ENCODE results near the gene SPATA20.

SPATA20 gene

GRCh38 chr17:50519141-50519834 is 27.7 kb upstream of the SPATA20 start:
- CTCF ChIA-PET = interaction anchor here (0.6 to 2.0 kb wide), 6 partner anchors 18 to 458 kb away, joined by 3 to 6 read pairs (median 4); partner anchors contain the start of gene RSAD1

GRCh38 chr17:50520483-50520882 is 26.5 kb upstream of the SPATA20 start:
- Histone ChIP-seq H3K9me3 (ENCODE audit: control insufficient read depth, insufficient read depth, low read depth, low read length) (no peaks in the 10 kb centered on the region), H3K27ac (ENCODE audit: extremely low read depth, low read depth, low read length) (no peak overlapping the region), H3K4me1 (ENCODE audit: control insufficient read depth, insufficient read depth, low read length) (no peaks in the 10 kb centered on the region), H3K36me3 (ENCODE audit: control insufficient read depth in 2 of 2, insufficient read depth in 1 of 2, low read length in 2 of 2) (no peaks in the 10 kb centered on the region), H3K4me3 (ENCODE audit: low read depth, low read length) (no peak overlapping the region)
- CTCF ChIA-PET = interaction anchor here (0.6 to 1.8 kb wide), 6 partner anchors 10 to 100 kb away, joined by 3 to 6 read pairs (median 4); partner anchors contain the start of gene RSAD1
- POLR2A ChIA-PET = no interaction called here
- TF ChIP-seq ZFHX2 (tag by site-specific recombination; conservative IDR thresholded peaks at IDR 0.05) = no peak
- TF ChIP-seq ZBTB11 (tag by site-specific recombination; conservative IDR thresholded peaks at IDR 0.05; ENCODE audit: low read depth) = no peak

More at GRCh38 chr17:50519141-50519834, 27.7 kb upstream of the SPATA20 start:
- no peaks in the 10 kb centered on the region for H3K4me1 ChIP-seq (ENCODE audit: control insufficient read depth, insufficient read depth, low read length)
- H3K9me3 ChIP-seq (ENCODE audit: control insufficient read depth, insufficient read depth, low read depth, low read length) = no peaks in the 10 kb centered on the region
- TF ChIP-seq ZNF366 (tag by site-specific recombination; conservative IDR thresholded peaks at IDR 0.05) (no peak), ZNF433 (tag by site-specific recombination; IDR thresholded peaks at IDR 0.05; ENCODE audit: low read depth) (no peak), ZNF768 (tag by site-specific recombination; IDR thresholded peaks at IDR 0.05) (no peak), ZSCAN5A (tag by site-specific recombination; IDR thresholded peaks at IDR 0.05) (no peak)
- H3K4me3 ChIP-seq (ENCODE audit: low read depth, low read length) = no peak overlapping the region
- H3K36me3 ChIP-seq (ENCODE audit: control insufficient read depth in 2 of 2, insufficient read depth in 1 of 2, low read length in 2 of 2) = no peaks in the 10 kb centered on the region
- POLR2A ChIA-PET = interaction anchor here (0.6 to 1.1 kb wide), 2 partner anchors 8 to 347 kb away, joined by 3 read pairs; partner anchors contain the start of gene TOB1
- no peak overlapping the region for H3K27ac ChIP-seq (ENCODE audit: extremely low read depth, low read depth, low read length)

- CTCF ChIA-PET = interaction anchor here (0.8 to 1.2 kb wide), 4 partner anchors 9 to 99 kb away, joined by 3 to 6 read pairs (median 4); no protein-coding TSS in a partner anchor
- no peak overlapping the region for H3K27ac ChIP-seq (ENCODE audit: extremely low read depth, low read depth, low read length)
- no peaks in the 10 kb centered on the region for H3K9me3 ChIP-seq (ENCODE audit: control insufficient read depth, insufficient read depth, low read depth, low read length)
- H3K4me1 ChIP-seq (ENCODE audit: control insufficient read depth, insufficient read depth, low read length) = no peaks in the 10 kb centered on the region
- no peaks in the 10 kb centered on the region for H3K36me3 ChIP-seq (ENCODE audit: control insufficient read depth in 2 of 2, insufficient read depth in 1 of 2, low read length in 2 of 2)
- H3K4me3 ChIP-seq (ENCODE audit: low read depth, low read length) = no peak overlapping the region
- POLR2A ChIA-PET = interaction anchor here (0.6 kb wide), 1 partner anchor 12 kb away, joined by 3 read pairs; no protein-coding TSS in a partner anchor
- TF ChIP-seq ZSCAN23 (tag by site-specific recombination; IDR thresholded peaks at IDR 0.05) = no peak
Observed at GRCh38 chr17:50521514-50521913, 25.5 kb upstream of the SPATA20 start.

GRCh38 chr17:50522766-50523165 is 24.2 kb upstream of the SPATA20 start:
- CTCF ChIA-PET = interaction anchor here (0.8 kb wide), 1 partner anchor 18 kb away, joined by 3 read pairs; no protein-coding TSS in a partner anchor
- no peaks in the 10 kb centered on the region for H3K36me3 ChIP-seq (ENCODE audit: control insufficient read depth in 2 of 2, insufficient read depth in 1 of 2, low read length in 2 of 2)
- no peaks in the 10 kb centered on the region for H3K4me1 ChIP-seq (ENCODE audit: control insufficient read depth, insufficient read depth, low read length)
- H3K4me3 ChIP-seq (ENCODE audit: low read depth, low read length) = no peak overlapping the region
- H3K9me3 ChIP-seq (ENCODE audit: control insufficient read depth, insufficient read depth, low read depth, low read length) = no peaks in the 10 kb centered on the region
- H3K27ac ChIP-seq (ENCODE audit: extremely low read depth, low read depth, low read length) = no peak overlapping the region
- POLR2A ChIA-PET = no interaction called here
- TF ChIP-seq PRDM2 (tag by site-specific recombination; IDR thresholded peaks at IDR 0.05; ENCODE audit: borderline replicate concordance) = no peak
- TF ChIP-seq ZNF266 (tag by site-specific recombination; IDR thresholded peaks at IDR 0.05; ENCODE audit: low read depth) = no peak
- TF ChIP-seq ZFHX2 (tag by site-specific recombination; conservative IDR thresholded peaks at IDR 0.05) = no peak
- no peak for TF ChIP-seq GLI2 (tag by site-specific recombination; IDR thresholded peaks at IDR 0.05; ENCODE audit: borderline replicate concordance, low read depth)
- TF ChIP-seq ZNF510 (tag by site-specific recombination; IDR thresholded peaks at IDR 0.05; ENCODE audit: insufficient replicate concordance) = no peak
- no peak for TF ChIP-seq ZNF2 (tag by site-specific recombination; IDR thresholded peaks at IDR 0.05)
- TF ChIP-seq ZNF629 (tag by site-specific recombination; IDR thresholded peaks at IDR 0.05) = no peak
- TF ChIP-seq ZNF660 (tag by site-specific recombination; IDR thresholded peaks at IDR 0.05) = no peak
- no peak for TF ChIP-seq ZNF561 (tag by site-specific recombination; IDR thresholded peaks at IDR 0.05; ENCODE audit: borderline replicate concordance)

All from HEK293 (cell line).